Adrenal gland (tissue), 5 donors: ENCODE measurements around the gene DCAF6.

ENCODE experiments used
- CTCF ChIP-seq, 6 experiments: fragments of 450-650 bp in 4 of 6; fragments of 200-600 bp in 2 of 6; sonication (generic) in 1 of 6; IDR thresholded peaks; 1 replicate in 5 of 6; 2 replicates in 1 of 6; pipeline versions ENCODE4 v1.5.1 to v1.8.0; 2016 to 2021; ENCODE audit warnings: antibody characterized with exemption in 6 of 6, mild to moderate bottlenecking in 2 of 6, moderate library complexity in 1 of 6
- POLR2A ChIP-seq, 2 donors: fragments of 450-650 bp; IDR thresholded peaks; one replicate each; pipeline ENCODE4 v1.6.1; 2017; ENCODE audit warnings: antibody characterized with exemption in 2 of 2, mild to moderate bottlenecking in 2 of 2, moderate library complexity in 1 of 2
- donor health status: DM: no; HTN: no; CAD: no.

- TF ChIP-seq CTCF (IDR thresholded peaks at IDR 0.05) (no peak), POLR2A (IDR thresholded peaks at IDR 0.05) (no peak)
These were observed 179.9 kb downstream of the DCAF6 start for GRCh38 chr1:168116327-168116799.
